ENCODE measurements around the gene CST6. TPM values are rescaled to one million over a fixed set of nuclear protein-coding genes. Genes with fewer than 3 reads are reported as not detected.

Gene CST6
- total RNA-seq, 2 donors from 2014 or later = 2.1 to 4.2 TPM

DNA sequence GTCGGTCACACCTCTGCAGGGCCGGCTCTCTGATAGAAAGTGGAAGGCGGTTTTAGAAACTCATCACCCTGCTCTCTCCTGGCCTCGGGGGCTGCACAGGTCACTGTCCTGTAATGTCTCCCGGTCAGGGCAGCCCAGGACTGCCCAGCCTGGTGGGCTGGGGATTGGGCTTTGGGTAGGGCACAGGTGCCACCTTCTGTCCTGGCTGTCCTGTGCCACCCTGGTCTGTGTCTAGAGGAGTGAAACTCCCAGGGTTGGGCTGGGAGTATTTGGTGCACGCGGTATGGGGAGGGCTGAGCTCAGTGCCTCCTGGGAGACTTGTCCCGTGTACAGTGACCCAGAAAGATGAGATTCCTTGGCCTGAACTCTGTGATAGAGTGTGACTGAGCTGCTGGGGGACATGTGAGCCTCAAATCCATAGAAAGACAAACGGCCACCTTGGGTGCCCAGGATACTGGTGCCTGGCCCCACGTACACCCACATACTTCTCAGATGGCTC lies 32.5 kb upstream of the CST6 start:
- Histone ChIP-seq H3K9me3 (ENCODE audit: control insufficient read depth, low read length) (no peaks in the 10 kb centered on the region), H3K4me1 (ENCODE audit: control insufficient read depth, insufficient read depth, low read length) (no peaks in the 10 kb centered on the region), H3K27ac (ENCODE audit: low read depth, low read length) (no peak overlapping the region), H3K9ac (ENCODE audit: extremely low read depth, low read length, poor library complexity, severe bottlenecking) (no peak overlapping the region), H3K27me3 (ENCODE audit: control insufficient read depth, insufficient read depth, low read length, poor library complexity, severe bottlenecking) (no peaks in the 10 kb centered on the region), H3K4me3 (ENCODE audit: low read length) (no peak overlapping the region), H3K36me3 (ENCODE audit: control insufficient read depth, insufficient read depth, low read length) (no peaks in the 10 kb centered on the region)
- TF ChIP-seq, protein P1, sequence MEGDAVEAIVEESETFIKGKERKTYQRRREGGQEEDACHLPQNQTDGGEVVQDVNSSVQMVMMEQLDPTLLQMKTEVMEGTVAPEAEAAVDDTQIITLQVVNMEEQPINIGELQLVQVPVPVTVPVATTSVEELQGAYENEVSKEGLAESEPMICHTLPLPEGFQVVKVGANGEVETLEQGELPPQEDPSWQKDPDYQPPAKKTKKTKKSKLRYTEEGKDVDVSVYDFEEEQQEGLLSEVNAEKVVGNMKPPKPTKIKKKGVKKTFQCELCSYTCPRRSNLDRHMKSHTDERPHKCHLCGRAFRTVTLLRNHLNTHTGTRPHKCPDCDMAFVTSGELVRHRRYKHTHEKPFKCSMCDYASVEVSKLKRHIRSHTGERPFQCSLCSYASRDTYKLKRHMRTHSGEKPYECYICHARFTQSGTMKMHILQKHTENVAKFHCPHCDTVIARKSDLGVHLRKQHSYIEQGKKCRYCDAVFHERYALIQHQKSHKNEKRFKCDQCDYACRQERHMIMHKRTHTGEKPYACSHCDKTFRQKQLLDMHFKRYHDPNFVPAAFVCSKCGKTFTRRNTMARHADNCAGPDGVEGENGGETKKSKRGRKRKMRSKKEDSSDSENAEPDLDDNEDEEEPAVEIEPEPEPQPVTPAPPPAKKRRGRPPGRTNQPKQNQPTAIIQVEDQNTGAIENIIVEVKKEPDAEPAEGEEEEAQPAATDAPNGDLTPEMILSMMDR (conservative IDR thresholded peaks at IDR 0.05) = no peak
- no peak overlapping the region for H3K27ac Mint-ChIP-seq
- no peaks in the 10 kb centered on the region for H3K27me3 Mint-ChIP-seq (ENCODE audit: insufficient read depth)
- no peak overlapping the region for H3K4me3 Mint-ChIP-seq
- WGBS, 2 experiments (ENCODE audit: insufficient coverage in 1 of 2, insufficient read length in 1 of 2) = 96% methylated on average over 4 to 10 of the region's 10 CpGs
- peaks cover 35% of the 10 kb centered on the region for H3K36me3 Mint-ChIP-seq (ENCODE audit: low read depth)
- no peaks in the 10 kb centered on the region for H3K9me3 Mint-ChIP-seq
- DNase-seq = no peak
- H3K4me1 Mint-ChIP-seq = peaks cover 5% of the 10 kb centered on the region

DNA sequence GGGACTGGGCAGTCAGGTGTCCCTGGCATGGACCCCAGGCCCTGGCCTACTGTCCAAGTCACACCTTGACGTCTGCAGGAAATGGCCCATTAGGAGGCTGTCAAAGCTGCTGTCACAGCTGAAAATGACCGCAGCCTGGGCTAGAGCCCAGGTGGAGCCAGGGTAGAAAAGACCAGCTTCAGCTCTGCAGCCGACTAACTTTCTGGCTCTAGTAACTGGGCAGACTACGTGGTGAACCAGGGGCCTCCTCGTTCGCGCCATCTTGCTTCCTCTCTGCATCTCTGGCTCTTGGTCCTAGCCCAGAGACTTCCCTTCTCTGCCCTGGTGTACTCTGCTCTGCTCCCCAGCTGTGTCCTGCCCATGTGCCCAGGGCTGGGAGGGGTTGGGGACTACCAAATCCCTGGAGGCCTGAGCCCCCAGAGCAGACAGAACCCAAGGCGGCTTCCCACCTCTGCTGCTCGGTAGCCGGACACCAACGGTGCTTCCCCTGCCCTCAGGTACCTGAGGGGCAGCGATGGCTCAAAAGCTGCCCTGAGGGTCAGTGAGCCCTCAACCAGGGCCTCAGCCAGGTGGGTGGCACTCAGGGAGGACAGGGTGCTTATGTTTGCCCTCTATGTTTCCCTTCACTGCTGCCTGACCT lies 30.6 kb upstream of the CST6 start:
- TF ChIP-seq, protein P1 (conservative IDR thresholded peaks at IDR 0.05) = no peak

DNA sequence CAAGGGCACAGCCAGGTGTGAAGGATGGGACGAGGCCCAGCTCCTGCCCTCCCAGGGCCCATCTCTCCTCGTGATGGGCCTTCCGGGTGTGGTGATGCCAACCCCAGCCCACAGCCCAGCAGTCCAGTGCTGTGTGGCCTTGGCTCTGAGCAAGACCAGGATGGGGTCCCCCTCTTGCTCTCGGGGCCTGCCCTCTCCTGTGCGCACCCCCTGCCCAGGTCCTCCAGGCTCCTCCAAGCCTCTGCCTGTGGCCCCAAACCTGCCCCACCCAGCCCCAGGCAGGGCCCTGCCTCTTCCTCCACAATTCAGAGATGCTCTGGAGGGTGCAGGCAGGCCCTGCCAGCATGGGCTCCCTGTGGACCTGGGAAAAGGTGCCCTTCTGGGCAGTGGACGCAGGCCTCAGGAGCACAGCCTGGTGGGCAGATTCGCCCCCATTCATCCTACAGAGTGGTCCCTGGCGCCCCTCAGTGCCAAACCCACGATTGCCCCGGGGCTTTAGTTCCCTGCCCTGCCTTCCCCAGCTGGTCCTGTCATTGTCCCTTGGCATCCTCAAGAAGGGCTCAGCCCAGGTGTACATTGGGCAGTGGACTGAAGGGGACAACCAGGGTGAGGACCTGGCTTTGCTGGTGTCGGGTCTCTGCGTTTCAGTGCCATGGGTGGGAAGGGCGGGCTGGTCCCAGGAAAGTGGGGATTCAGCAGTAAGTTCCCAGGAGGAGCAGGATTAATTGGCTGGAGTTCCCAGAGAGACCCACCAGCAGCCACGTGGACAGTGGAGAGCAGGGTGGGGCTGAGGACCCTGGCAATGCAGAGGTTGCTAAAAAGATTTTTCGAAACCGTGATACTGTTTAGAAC lies 29.6 kb upstream of the CST6 start:
- no peak overlapping the region for H3K9ac ChIP-seq (ENCODE audit: extremely low read depth, low read length, poor library complexity, severe bottlenecking)
- Mint-ChIP-seq H3K36me3 (ENCODE audit: low read depth) (peaks cover 19% of the 10 kb centered on the region), H3K27ac (no peak overlapping the region), H3K4me3 (no peak overlapping the region), H3K9me3 (no peaks in the 10 kb centered on the region), H3K4me1 (no peaks in the 10 kb centered on the region), H3K27me3 (ENCODE audit: insufficient read depth) (no peaks in the 10 kb centered on the region)
- 88 to 89% methylated on average over 9 to 16 of the region's 16 CpGs for WGBS, 2 experiments (ENCODE audit: insufficient coverage in 1 of 2, insufficient read length in 1 of 2)
- DNase-seq = no peak
- no peaks in the 10 kb centered on the region for H3K9me3 ChIP-seq (ENCODE audit: control insufficient read depth, low read length)
- no peaks in the 10 kb centered on the region for H3K27me3 ChIP-seq (ENCODE audit: control insufficient read depth, insufficient read depth, low read length, poor library complexity, severe bottlenecking)
- H3K27ac ChIP-seq (ENCODE audit: low read depth, low read length) = no peak overlapping the region
- TF ChIP-seq, protein P1 (conservative IDR thresholded peaks at IDR 0.05) = no peak
- H3K4me1 ChIP-seq (ENCODE audit: control insufficient read depth, insufficient read depth, low read length) = no peaks in the 10 kb centered on the region
- no peak overlapping the region for H3K4me3 ChIP-seq (ENCODE audit: low read length)
- H3K36me3 ChIP-seq (ENCODE audit: control insufficient read depth, insufficient read depth, low read length) = no peaks in the 10 kb centered on the region

More for the DNA sequence above, 30.6 kb upstream of the CST6 start:
- Histone ChIP-seq H3K4me3 (ENCODE audit: low read length) (no peak overlapping the region), H3K36me3 (ENCODE audit: control insufficient read depth, insufficient read depth, low read length) (no peaks in the 10 kb centered on the region), H3K9me3 (ENCODE audit: control insufficient read depth, low read length) (no peaks in the 10 kb centered on the region), H3K27me3 (ENCODE audit: control insufficient read depth, insufficient read depth, low read length, poor library complexity, severe bottlenecking) (no peaks in the 10 kb centered on the region), H3K27ac (ENCODE audit: low read depth, low read length) (no peak overlapping the region), H3K4me1 (ENCODE audit: control insufficient read depth, insufficient read depth, low read length) (no peaks in the 10 kb centered on the region), H3K9ac (ENCODE audit: extremely low read depth, low read length, poor library complexity, severe bottlenecking) (no peak overlapping the region)
- Mint-ChIP-seq H3K36me3 (ENCODE audit: low read depth) (peaks cover 26% of the 10 kb centered on the region), H3K27ac (no peak overlapping the region), H3K27me3 (ENCODE audit: insufficient read depth) (no peaks in the 10 kb centered on the region), H3K4me1 (no peaks in the 10 kb centered on the region), H3K9me3 (no peaks in the 10 kb centered on the region), H3K4me3 (no peak overlapping the region)
- DNase-seq = no peak
- WGBS, 2 experiments (ENCODE audit: insufficient coverage in 1 of 2, insufficient read length in 1 of 2) = 92 to 96% methylated on average over 11 to 12 of the region's 12 CpGs

Measured in endodermal cell (in vitro differentiated cells).